ENCODE results near the gene MEGF6.

- TF ChIP-seq POLR2A (IDR thresholded peaks at IDR 0.05; ENCODE audit: low read depth, low read length) (no peak), TAF1 (IDR thresholded peaks at IDR 0.05; ENCODE audit: borderline replicate concordance, low read depth, low read length) (no peak), POLR2AphosphoS5 (IDR thresholded peaks at IDR 0.05; ENCODE audit: low read depth, low read length) (no peak)
Measured at GRCh38 chr1:3450983-3451382, 160.3 kb downstream of the MEGF6 start.
